Right lobe of liver (tissue), 4 donors: Measurements from ENCODE around the gene FAM53A.

Experiments used
- POLR2A ChIP-seq: fragments of 450-650 bp; IDR thresholded peaks from one replicate; pipeline ENCODE4 v1.6.1; 2017; ENCODE audit warnings: antibody characterized with exemption, mild to moderate bottlenecking
- TF ChIP-seq, protein P1 (sequence below), 4 donors: fragments of 200-600 bp in 3 of 4; fragments of 450-650 bp in 1 of 4; IDR thresholded peaks; one replicate each; pipeline versions ENCODE4 v1.5.1 to v1.8.0; 2016 to 2022; ENCODE audit warnings: antibody characterized with exemption in 4 of 4, mild to moderate bottlenecking in 2 of 4
- donor health status: DM: no; HTN: no; CAD: no.
- donor health status: DM: no; HTN: no; CAD: no.
- donor health status: DM: no; HTN: yes; CAD: no.

DNA sequence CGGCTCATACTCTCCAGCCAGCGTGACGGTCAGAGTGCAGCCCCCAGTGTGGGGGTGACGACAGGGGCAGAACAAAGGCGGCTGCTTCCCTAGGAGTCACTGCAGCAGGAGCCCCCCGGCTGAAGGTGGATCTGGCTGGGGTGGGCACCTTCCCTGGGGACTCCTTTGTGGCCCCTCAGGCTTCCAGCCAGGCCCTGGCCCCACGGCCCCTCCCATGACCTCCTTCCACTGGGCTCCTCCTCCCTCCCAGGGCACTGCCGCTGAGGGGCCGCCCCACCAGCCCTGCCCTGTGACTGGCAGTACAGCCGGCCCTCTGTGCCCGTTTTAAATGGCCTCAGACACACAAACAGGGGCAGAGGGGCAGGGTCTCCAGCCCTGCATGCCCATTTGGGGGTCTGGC, 61.9 kb downstream of the FAM53A start:
- TF ChIP-seq, protein P1, sequence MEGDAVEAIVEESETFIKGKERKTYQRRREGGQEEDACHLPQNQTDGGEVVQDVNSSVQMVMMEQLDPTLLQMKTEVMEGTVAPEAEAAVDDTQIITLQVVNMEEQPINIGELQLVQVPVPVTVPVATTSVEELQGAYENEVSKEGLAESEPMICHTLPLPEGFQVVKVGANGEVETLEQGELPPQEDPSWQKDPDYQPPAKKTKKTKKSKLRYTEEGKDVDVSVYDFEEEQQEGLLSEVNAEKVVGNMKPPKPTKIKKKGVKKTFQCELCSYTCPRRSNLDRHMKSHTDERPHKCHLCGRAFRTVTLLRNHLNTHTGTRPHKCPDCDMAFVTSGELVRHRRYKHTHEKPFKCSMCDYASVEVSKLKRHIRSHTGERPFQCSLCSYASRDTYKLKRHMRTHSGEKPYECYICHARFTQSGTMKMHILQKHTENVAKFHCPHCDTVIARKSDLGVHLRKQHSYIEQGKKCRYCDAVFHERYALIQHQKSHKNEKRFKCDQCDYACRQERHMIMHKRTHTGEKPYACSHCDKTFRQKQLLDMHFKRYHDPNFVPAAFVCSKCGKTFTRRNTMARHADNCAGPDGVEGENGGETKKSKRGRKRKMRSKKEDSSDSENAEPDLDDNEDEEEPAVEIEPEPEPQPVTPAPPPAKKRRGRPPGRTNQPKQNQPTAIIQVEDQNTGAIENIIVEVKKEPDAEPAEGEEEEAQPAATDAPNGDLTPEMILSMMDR (IDR thresholded peaks at IDR 0.05): no peak
- no peak for TF ChIP-seq POLR2A
